ENCODE measurements around the gene LRCH1. TPM values are rescaled to one million over a fixed set of nuclear protein-coding genes. Genes with fewer than 3 reads are reported as not detected.

Gene LRCH1
- total and polyA plus RNA-seq, 4 donors: 2.6 to 6.6 (median 3.4) TPM

GRCh38 chr13:46624353-46624752 is 71.4 kb downstream of the LRCH1 start:
- no peaks in the 10 kb centered on the region for H3K36me3 ChIP-seq (ENCODE audit: control insufficient read depth in 4 of 4, insufficient read depth in 3 of 4, low read depth in 1 of 4, low read length in 3 of 4)

More at GRCh38 chr13:46624353-46624752, 71.4 kb downstream of the LRCH1 start:
- Histone ChIP-seq H3K27me3 (ENCODE audit: control insufficient read depth in 4 of 4, insufficient read depth in 4 of 4, low read length in 3 of 4) (no peaks in the 10 kb centered on the region), H3K4me1 (ENCODE audit: control insufficient read depth in 4 of 4, insufficient read depth in 4 of 4, low read length in 3 of 4) (peaks cover 5 to 32% (median 25%) of the 10 kb centered on the region in 4 donors), H3K9ac (ENCODE audit: low read depth in 1 of 2, low read length in 2 of 2) (no peak overlapping the region), H3K4me3 (ENCODE audit: low read depth in 1 of 3, low read length in 3 of 3) (no peak overlapping the region), H3K27ac (ENCODE audit: low read depth in 1 of 2, low read length in 2 of 2) (no peak overlapping the region), H3K9me3 (ENCODE audit: control insufficient read depth in 4 of 4, low read length in 3 of 4) (no peaks in the 10 kb centered on the region)
- DNase-seq (ENCODE audit: low spot score): no peak
- no peak for TF ChIP-seq NR2F2 (IDR thresholded peaks at IDR 0.05)
- TF ChIP-seq TAF1 (conservative IDR thresholded peaks at IDR 0.05): no peak
- TF ChIP-seq JUND (IDR thresholded peaks at IDR 0.05): no peak
- no peak for TF ChIP-seq HNF4G (IDR thresholded peaks at IDR 0.05)
- no peak for TF ChIP-seq MAX (IDR thresholded peaks at IDR 0.05)
- TF ChIP-seq FOXA1 (IDR thresholded peaks at IDR 0.05): no peak
- TF ChIP-seq RAD21 (IDR thresholded peaks at IDR 0.05): no peak
- no peak for TF ChIP-seq GABPA (IDR thresholded peaks at IDR 0.05 in 1 of 2, conservative IDR thresholded peaks at IDR 0.05 in 1 of 2)
- no peak for TF ChIP-seq RXRA (IDR thresholded peaks at IDR 0.05)
- TF ChIP-seq HNF4A (conservative IDR thresholded peaks at IDR 0.05): no peak
- TF ChIP-seq ATF3 (IDR thresholded peaks at IDR 0.05): no peak
- TF ChIP-seq ZBTB33 (IDR thresholded peaks at IDR 0.05): no peak
- TF ChIP-seq FOXA2 (IDR thresholded peaks at IDR 0.05): no peak
- TF ChIP-seq YY1 (IDR thresholded peaks at IDR 0.05): no peak
- TF ChIP-seq SP1 (IDR thresholded peaks at IDR 0.05): no peak
- TF ChIP-seq REST (IDR thresholded peaks at IDR 0.05): no peak
- TF ChIP-seq CTCF (IDR thresholded peaks at IDR 0.05; ENCODE audit: low read depth, low read length, missing input control): no peak
- no peak for TF ChIP-seq EGR1 (IDR thresholded peaks at IDR 0.05; ENCODE audit: low read depth in 2 of 2)
- WGBS: 95% methylated on average over 3 of the region's 3 CpGs
